ENCODE results near the gene LCN12. TPM values are rescaled to one million over a fixed set of nuclear protein-coding genes. Genes with fewer than 3 reads are reported as not detected.

LCN12 gene
- polyA plus RNA-seq, 1 of the 3 experiments (the other 2 are of a cell fraction): 0.87 TPM

- ChIA-PET POLR2A (no interaction called here), CTCF (interaction anchor here (0.9 to 1.8 kb wide), 4 partner anchors 9 to 57 kb away, joined by 3 to 5 read pairs (median 4); partner anchors contain the start of gene ABCA2)
- H4K20me1 ChIP-seq (ENCODE audit: insufficient read depth): no peaks in the 10 kb centered on the region
- H3F3A ChIP-seq (replicated peaks; ENCODE audit: insufficient read depth): no peaks in the 10 kb centered on the region
- peaks cover 0 to 15% of the 10 kb centered on the region in 2 experiments; a peak in 1 of 4 replicates for H3K4me1 ChIP-seq (ENCODE audit: control insufficient read depth in 1 of 2, insufficient read depth in 2 of 2, low read depth in 1 of 2, low read length in 1 of 2)
- H3K27ac ChIP-seq (ENCODE audit: low read depth in 2 of 2, low read length in 1 of 2): no peak overlapping the region
- TF ChIP-seq FOXM1 (IDR thresholded peaks at IDR 0.05; ENCODE audit: low read depth): no peak
- TF ChIP-seq SMC3 (IDR thresholded peaks at IDR 0.05; ENCODE audit: low read depth, low read length): no peak
- TF ChIP-seq SIN3A (IDR thresholded peaks at IDR 0.05; ENCODE audit: borderline replicate concordance, low read depth, low read length): no peak
- no peak for TF ChIP-seq TEAD4 (IDR thresholded peaks at IDR 0.05; ENCODE audit: borderline replicate concordance, insufficient read depth)
- no peak for TF ChIP-seq TCF12 (IDR thresholded peaks at IDR 0.05)
- no peak for TF ChIP-seq RAD21 (IDR thresholded peaks at IDR 0.05; ENCODE audit: low read length)
- no peak for TF ChIP-seq JUND (IDR thresholded peaks at IDR 0.05)
- no peak for TF ChIP-seq POLR2AphosphoS5 (IDR thresholded peaks at IDR 0.05; ENCODE audit: low read depth, low read length)
- TF ChIP-seq EZH2phosphoT487 (IDR thresholded peaks at IDR 0.05; ENCODE audit: borderline replicate concordance, low read depth): no peak
- TF ChIP-seq MAX (IDR thresholded peaks at IDR 0.05; ENCODE audit: low read depth): no peak
- no peak for TF ChIP-seq RXRA (IDR thresholded peaks at IDR 0.05; ENCODE audit: borderline replicate concordance, low read depth)
- no peak for TF ChIP-seq CTCF (IDR thresholded peaks at IDR 0.05)
- TF ChIP-seq YY1 (IDR thresholded peaks at IDR 0.05; ENCODE audit: low read depth): no peak
- H3K9ac ChIP-seq: no peak overlapping the region
- no peak overlapping the region for H3K4me3 ChIP-seq (ENCODE audit: low read depth in 2 of 2, low read length in 1 of 2)
- DNase-seq: no peak
- no peaks in the 10 kb centered on the region for H3K27me3 ChIP-seq (ENCODE audit: insufficient read depth)
- no peak overlapping the region for H2AFZ ChIP-seq (ENCODE audit: low read depth)
- H3K4me2 ChIP-seq: no peak overlapping the region
- H3K9me3 ChIP-seq: no peaks in the 10 kb centered on the region
- H3K36me3 ChIP-seq (replicated peaks in 1 of 2; ENCODE audit: control insufficient read depth in 1 of 2, insufficient read depth in 2 of 2, low read length in 1 of 2): no peaks in the 10 kb centered on the region
- no peaks in the 10 kb centered on the region for H3K79me2 ChIP-seq (ENCODE audit: insufficient read depth)
- H3K9me2 ChIP-seq: no peaks in the 10 kb centered on the region
- whole genome bisulfite sequencing (ENCODE audit: low lambda C conversion rate): 53% methylated on average over 7 of the region's 14 CpGs
Measured at GRCh38 chr9:136971746-136972145, 19.7 kb downstream of the LCN12 start.

GRCh38 chr9:136972335-136972734, 20.3 kb downstream of the LCN12 start:
- POLR2A ChIA-PET: no interaction called here
- no peak for TF ChIP-seq FOXJ3 (CRISPR knock-in tag; IDR thresholded peaks at IDR 0.05)
- no peak for TF ChIP-seq MAX (IDR thresholded peaks at IDR 0.05; ENCODE audit: low read depth)
- TF ChIP-seq ZBTB33 (IDR thresholded peaks at IDR 0.05; ENCODE audit: borderline replicate concordance, low read depth): no peak
- no peak for TF ChIP-seq MEF2A (IDR thresholded peaks at IDR 0.05; ENCODE audit: borderline replicate concordance, low read depth)
- no peak for TF ChIP-seq USF2 (IDR thresholded peaks at IDR 0.05; ENCODE audit: borderline replicate concordance, low read depth, low read length)
- TF ChIP-seq ELF1 (IDR thresholded peaks at IDR 0.05): no peak
- no peak for TF ChIP-seq EP300 (IDR thresholded peaks at IDR 0.05; ENCODE audit: borderline replicate concordance in 1 of 2, low read depth in 1 of 2, low read length in 1 of 2)
- TF ChIP-seq JUND (IDR thresholded peaks at IDR 0.05): no peak
- TF ChIP-seq POLR2AphosphoS5 (IDR thresholded peaks at IDR 0.05; ENCODE audit: low read depth, low read length): no peak
- no peak for TF ChIP-seq USF1 (IDR thresholded peaks at IDR 0.05; ENCODE audit: borderline replicate concordance, low read depth)
- no peak for TF ChIP-seq TAF1 (IDR thresholded peaks at IDR 0.05; ENCODE audit: borderline replicate concordance, low read depth, low read length)
- TF ChIP-seq EZH2phosphoT487 (IDR thresholded peaks at IDR 0.05; ENCODE audit: borderline replicate concordance, low read depth): no peak
- no peak for TF ChIP-seq GATA2 (CRISPR knock-in tag; IDR thresholded peaks at IDR 0.05)
- TF ChIP-seq FOSL2 (IDR thresholded peaks at IDR 0.05; ENCODE audit: borderline replicate concordance, low read depth): no peak
- TF ChIP-seq NRF1 (IDR thresholded peaks at IDR 0.05; ENCODE audit: low read depth, low read length): no peak

More at GRCh38 chr9:136972335-136972734, 20.3 kb downstream of the LCN12 start:
- H4K20me1 ChIP-seq (ENCODE audit: insufficient read depth): no peaks in the 10 kb centered on the region
- no peaks in the 10 kb centered on the region for H3K36me3 ChIP-seq (replicated peaks in 1 of 2; ENCODE audit: control insufficient read depth in 1 of 2, insufficient read depth in 2 of 2, low read length in 1 of 2)
- no peaks in the 10 kb centered on the region for H3K9me2 ChIP-seq
- H3K9ac ChIP-seq: no peak overlapping the region
- no peak overlapping the region for H3K4me2 ChIP-seq
- H3K9me3 ChIP-seq: no peaks in the 10 kb centered on the region
- H3K27me3 ChIP-seq (ENCODE audit: insufficient read depth): no peaks in the 10 kb centered on the region
- CTCF ChIA-PET: interaction anchor here (0.9 kb wide), 1 partner anchor 57 kb away, joined by 3 read pairs; no protein-coding TSS in a partner anchor
- H3K4me1 ChIP-seq (ENCODE audit: control insufficient read depth in 1 of 2, insufficient read depth in 2 of 2, low read depth in 1 of 2, low read length in 1 of 2): peaks cover 0 to 19% of the 10 kb centered on the region in 2 experiments; a peak in 1 of 4 replicates
- DNase-seq: no peak
- no peaks in the 10 kb centered on the region for H3F3A ChIP-seq (replicated peaks; ENCODE audit: insufficient read depth)
- no peak overlapping the region for H3K27ac ChIP-seq (ENCODE audit: low read depth in 2 of 2, low read length in 1 of 2)
- H3K4me3 ChIP-seq (ENCODE audit: low read depth in 2 of 2, low read length in 1 of 2): no peak overlapping the region
- 93% methylated on average over 2 of the region's 11 CpGs for WGBS (ENCODE audit: low lambda C conversion rate)
- H3K79me2 ChIP-seq (ENCODE audit: insufficient read depth): no peaks in the 10 kb centered on the region
- H2AFZ ChIP-seq (ENCODE audit: low read depth): no peak overlapping the region

Data from SK-N-SH (cell line).